HepG2 (cell line): ENCODE data around the gene GPC6. TPM values are rescaled to one million over a fixed set of nuclear protein-coding genes. Genes with fewer than 3 reads are reported as not detected.

Experiments used
- LCORL ChIP-seq, 2 experiments: fragments of 450-650 bp in 1 of 2; sonication (generic) in 1 of 2; formaldehyde crosslinking in 1 of 2; IDR thresholded peaks; 2 replicates each; pipeline versions ENCODE4 v1.5.0 to v1.6.1; 2017 to 2020; ENCODE audit warnings: antibody characterized with exemption in 1 of 2, missing genetic modification reagents in 1 of 2
- MLLT10 ChIP-seq: sonication (generic); formaldehyde crosslinking; IDR thresholded peaks from 2 replicates; pipeline ENCODE4 v1.4.0; 2020; ENCODE audit warnings: missing genetic modification reagents
- MYC ChIP-seq: sonication (generic); formaldehyde crosslinking; IDR thresholded peaks from 2 replicates; pipeline ENCODE4 v1.9.0; 2021; ENCODE audit warnings: missing genetic modification reagents, borderline replicate concordance
- NFYB ChIP-seq: sonication (generic); formaldehyde crosslinking; IDR thresholded peaks from 2 replicates; pipeline ENCODE4 v1.4.0; 2020; ENCODE audit warnings: missing genetic modification reagents
- SALL1 ChIP-seq: sonication (generic); formaldehyde crosslinking; IDR thresholded peaks from 2 replicates; pipeline ENCODE4 v1.8.0; 2022; ENCODE audit warnings: mild to moderate bottlenecking, missing genetic modification reagents
- SALL2 ChIP-seq: sonication (generic); formaldehyde crosslinking; IDR thresholded peaks from 2 replicates; pipeline ENCODE4 v1.8.1; 2023; ENCODE audit warnings: mild to moderate bottlenecking, missing genetic modification reagents, inconsistent platforms
- TBX2 ChIP-seq: sonication (generic); formaldehyde crosslinking; IDR thresholded peaks from 2 replicates; pipeline ENCODE4 v1.5.0; 2020; ENCODE audit warnings: missing genetic modification reagents, mild to moderate bottlenecking, borderline replicate concordance
- TSC22D2 ChIP-seq: sonication (generic); formaldehyde crosslinking; IDR thresholded peaks from 2 replicates; pipeline ENCODE4 v1.5.1; 2020; ENCODE audit warnings: missing genetic modification reagents, mild to moderate bottlenecking, borderline replicate concordance
- ZBTB20 ChIP-seq: sonication (generic); formaldehyde crosslinking; IDR thresholded peaks from 2 replicates; pipeline ENCODE4 v1.8.1; 2023; ENCODE audit warnings: missing genetic modification reagents, low read depth, mild to moderate bottlenecking, borderline replicate concordance
- ZNF263 ChIP-seq: sonication (generic); formaldehyde crosslinking; IDR thresholded peaks from 2 replicates; pipeline ENCODE4 v1.4.0; 2020; ENCODE audit warnings: missing genetic modification reagents
- ZNF569 ChIP-seq: sonication (generic); formaldehyde crosslinking; IDR thresholded peaks from 2 replicates; pipeline ENCODE4 v1.5.0; 2020; ENCODE audit warnings: mild to moderate bottlenecking, missing genetic modification reagents, moderate library complexity, borderline replicate concordance
- ZNF605 ChIP-seq: sonication (generic); formaldehyde crosslinking; IDR thresholded peaks from 2 replicates; pipeline ENCODE4 v1.8.0; 2022; ENCODE audit warnings: mild to moderate bottlenecking, missing genetic modification reagents
- ZNF746 ChIP-seq: sonication (generic); formaldehyde crosslinking; IDR thresholded peaks from 2 replicates; pipeline ENCODE4 v1.8.0; 2022; ENCODE audit warnings: mild to moderate bottlenecking, missing genetic modification reagents
- ZNF766 ChIP-seq: sonication (generic); formaldehyde crosslinking; IDR thresholded peaks from 2 replicates; pipeline ENCODE4 v1.5.0; 2020; ENCODE audit warnings: missing genetic modification reagents, borderline replicate concordance
- ZNF780A ChIP-seq: sonication (generic); formaldehyde crosslinking; IDR thresholded peaks from 2 replicates; pipeline ENCODE4 v1.8.0; 2022; ENCODE audit warnings: mild to moderate bottlenecking, missing genetic modification reagents, moderate library complexity
- ZNF788 ChIP-seq: sonication (generic); formaldehyde crosslinking; IDR thresholded peaks from 2 replicates; pipeline ENCODE4 v1.5.0; 2020; ENCODE audit warnings: mild to moderate bottlenecking, missing genetic modification reagents, borderline replicate concordance
- ZNF883 ChIP-seq: sonication (generic); formaldehyde crosslinking; IDR thresholded peaks from 2 replicates; pipeline ENCODE4 v1.5.1; 2020; ENCODE audit warnings: mild to moderate bottlenecking, missing genetic modification reagents; ENCODE audit errors: not compliant biosample characterization
- polyA plus RNA-seq, 8 experiments: library from polyadenylated mRNA; depleted of rRNA in 3 of 8; stranded (reverse) in 7 of 8; unstranded in 1 of 8; fragments of >200 nt; fragmentation: Illumina TruSeq in 4 of 8; extraction: Trizol in 4 of 8; gene quantifications; 2 replicates each; pipeline versions ENCODE4 v1.2.1 to v1.2.3, GENCODE V29; 2011 to 2016; ENCODE audit warnings: low read depth in 4 of 8, missing spikeins in 1 of 8, mixed read lengths in 1 of 8; ENCODE audit not compliant: insufficient read depth in 1 of 8
- total RNA-seq, 5 experiments: library from RNA; depleted of rRNA; stranded (reverse); fragments of >200 nt; fragmentation: Illumina TruSeq; extraction: Trizol; gene quantifications; 2 replicates each; pipeline ENCODE4 v1.2.3, GENCODE V29; 2016; ENCODE audit warnings: low read depth in 1 of 5
- TF ChIP-seq, protein P1 (sequence below): sonication (generic); formaldehyde crosslinking; conservative IDR thresholded peaks from 2 replicates; pipeline ENCODE4 v1.4.0; 2020; ENCODE audit warnings: missing genetic modification reagents
- TF ChIP-seq, protein P2 (sequence below): sonication (generic); formaldehyde crosslinking; IDR thresholded peaks from 2 replicates; pipeline ENCODE4 v1.4.0; 2020; ENCODE audit warnings: missing genetic modification reagents
- TF ChIP-seq, protein P3 (sequence below): IDR thresholded peaks from 2 replicates; pipeline ENCODE4 v1.6.1; 2016; ENCODE audit warnings: missing biosample characterization, missing genetic modification reagents, low read depth
- TF ChIP-seq, protein P4 (sequence below): sonication (generic); formaldehyde crosslinking; IDR thresholded peaks from 2 replicates; pipeline ENCODE4 v1.8.0; 2022; ENCODE audit warnings: low read depth, missing genetic modification reagents
- TF ChIP-seq, protein P5 (sequence below): sonication (generic); formaldehyde crosslinking; IDR thresholded peaks from 2 replicates; pipeline ENCODE4 v1.4.0; 2020; ENCODE audit warnings: missing genetic modification reagents
- TF ChIP-seq, protein P6 (sequence below): IDR thresholded peaks from 2 replicates; pipeline ENCODE4 v1.6.1; 2018; ENCODE audit warnings: missing genetic modification reagents

Gene GPC6
- total and polyA plus RNA-seq, 2 of the 13 experiments (the other 11 are each of a cell fraction or from before 2014, with no cell fraction given), result 24.5 to 33.9 TPM

DNA sequence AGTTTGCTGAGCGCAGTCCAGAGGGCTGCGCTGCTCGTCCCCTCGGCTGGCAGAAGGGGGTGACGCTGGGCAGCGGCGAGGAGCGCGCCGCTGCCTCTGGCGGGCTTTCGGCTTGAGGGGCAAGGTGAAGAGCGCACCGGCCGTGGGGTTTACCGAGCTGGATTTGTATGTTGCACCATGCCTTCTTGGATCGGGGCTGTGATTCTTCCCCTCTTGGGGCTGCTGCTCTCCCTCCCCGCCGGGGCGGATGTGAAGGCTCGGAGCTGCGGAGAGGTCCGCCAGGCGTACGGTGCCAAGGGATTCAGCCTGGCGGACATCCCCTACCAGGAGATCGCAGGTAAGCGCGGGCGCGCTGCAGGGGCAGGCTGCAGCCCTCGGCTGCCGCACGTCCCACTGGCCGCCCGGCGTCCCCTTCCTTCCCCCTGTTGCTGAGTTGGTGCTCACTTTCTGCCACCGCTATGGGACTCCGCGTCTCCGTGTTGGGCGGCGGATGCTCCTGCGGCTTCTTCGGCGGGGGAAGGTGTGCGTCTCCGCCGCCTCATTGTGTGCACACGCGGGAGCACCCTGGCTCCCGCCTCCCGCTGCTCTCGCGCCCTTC, 772 bp downstream of the GPC6 start (continued):
- TF ChIP-seq, protein P1, sequence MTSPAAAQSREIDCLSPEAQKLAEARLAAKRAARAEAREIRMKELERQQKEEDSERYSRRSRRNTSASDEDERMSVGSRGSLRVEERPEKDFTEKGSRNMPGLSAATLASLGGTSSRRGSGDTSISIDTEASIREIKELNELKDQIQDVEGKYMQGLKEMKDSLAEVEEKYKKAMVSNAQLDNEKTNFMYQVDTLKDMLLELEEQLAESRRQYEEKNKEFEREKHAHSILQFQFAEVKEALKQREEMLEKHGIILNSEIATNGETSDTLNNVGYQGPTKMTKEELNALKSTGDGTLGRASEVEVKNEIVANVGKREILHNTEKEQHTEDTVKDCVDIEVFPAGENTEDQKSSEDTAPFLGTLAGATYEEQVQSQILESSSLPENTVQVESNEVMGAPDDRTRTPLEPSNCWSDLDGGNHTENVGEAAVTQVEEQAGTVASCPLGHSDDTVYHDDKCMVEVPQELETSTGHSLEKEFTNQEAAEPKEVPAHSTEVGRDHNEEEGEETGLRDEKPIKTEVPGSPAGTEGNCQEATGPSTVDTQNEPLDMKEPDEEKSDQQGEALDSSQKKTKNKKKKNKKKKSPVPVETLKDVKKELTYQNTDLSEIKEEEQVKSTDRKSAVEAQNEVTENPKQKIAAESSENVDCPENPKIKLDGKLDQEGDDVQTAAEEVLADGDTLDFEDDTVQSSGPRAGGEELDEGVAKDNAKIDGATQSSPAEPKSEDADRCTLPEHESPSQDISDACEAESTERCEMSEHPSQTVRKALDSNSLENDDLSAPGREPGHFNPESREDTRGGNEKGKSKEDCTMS (CRISPR knock-in tag), result no peak
- TF ChIP-seq MLLT10 (CRISPR knock-in tag) (no peak), ZBTB20 (CRISPR knock-in tag) (no peak), MYC (CRISPR knock-in tag) (peak; percentile 25; the same call in 1 of the 2 replicates), ZNF569 (CRISPR knock-in tag) (no peak), TSC22D2 (CRISPR knock-in tag) (no peak), ZNF766 (CRISPR knock-in tag) (no peak), ZNF780A (CRISPR knock-in tag) (no peak), ZNF788 (0 out of 2 replicates have a peak, but pooled peaks have one; percentile 34), ZNF746 (no peak), ZNF263 (no peak), TBX2 (CRISPR knock-in tag) (no peak), ZNF605 (no peak), SALL2 (CRISPR knock-in tag) (0 out of 2 replicates have a peak, but pooled peaks have one; percentile 6), NFYB (no peak), SALL1 (0 out of 2 replicates have a peak, but pooled peaks have one; percentile 24), LCORL (IDR thresholded peaks at IDR 0.05) (no peak), LCORL (CRISPR knock-in tag; IDR thresholded peaks at IDR 0.05) (no peak), ZNF883 (CRISPR knock-in tag) (no peak)
- TF ChIP-seq, protein P2, sequence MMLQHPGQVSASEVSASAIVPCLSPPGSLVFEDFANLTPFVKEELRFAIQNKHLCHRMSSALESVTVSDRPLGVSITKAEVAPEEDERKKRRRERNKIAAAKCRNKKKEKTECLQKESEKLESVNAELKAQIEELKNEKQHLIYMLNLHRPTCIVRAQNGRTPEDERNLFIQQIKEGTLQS (CRISPR knock-in tag), result peak; percentile 3; the same call in 1 of the 2 replicates
- TF ChIP-seq, protein P3, sequence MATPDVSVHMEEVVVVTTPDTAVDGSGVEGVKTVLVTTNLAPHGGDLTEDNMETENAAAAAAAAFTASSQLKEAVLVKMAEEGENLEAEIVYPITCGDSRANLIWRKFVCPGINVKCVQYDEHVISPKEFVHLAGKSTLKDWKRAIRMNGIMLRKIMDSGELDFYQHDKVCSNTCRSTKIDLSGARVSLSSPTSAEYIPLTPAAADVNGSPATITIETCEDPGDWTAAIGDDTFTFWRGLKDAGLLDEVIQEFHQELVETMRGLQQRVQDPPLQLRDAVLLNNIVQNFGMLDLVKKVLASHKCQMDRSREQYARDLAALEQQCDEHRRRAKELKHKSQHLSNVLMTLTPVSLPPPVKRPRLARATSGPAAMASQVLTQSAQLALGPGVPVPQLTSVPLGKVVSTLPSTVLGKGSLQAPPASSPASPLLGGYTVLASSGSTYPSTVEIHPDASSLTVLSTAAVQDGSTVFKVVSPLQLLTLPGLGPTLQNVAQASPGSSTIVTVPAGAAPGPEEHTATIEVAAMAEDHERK, result no peak
- TF ChIP-seq, protein P4, sequence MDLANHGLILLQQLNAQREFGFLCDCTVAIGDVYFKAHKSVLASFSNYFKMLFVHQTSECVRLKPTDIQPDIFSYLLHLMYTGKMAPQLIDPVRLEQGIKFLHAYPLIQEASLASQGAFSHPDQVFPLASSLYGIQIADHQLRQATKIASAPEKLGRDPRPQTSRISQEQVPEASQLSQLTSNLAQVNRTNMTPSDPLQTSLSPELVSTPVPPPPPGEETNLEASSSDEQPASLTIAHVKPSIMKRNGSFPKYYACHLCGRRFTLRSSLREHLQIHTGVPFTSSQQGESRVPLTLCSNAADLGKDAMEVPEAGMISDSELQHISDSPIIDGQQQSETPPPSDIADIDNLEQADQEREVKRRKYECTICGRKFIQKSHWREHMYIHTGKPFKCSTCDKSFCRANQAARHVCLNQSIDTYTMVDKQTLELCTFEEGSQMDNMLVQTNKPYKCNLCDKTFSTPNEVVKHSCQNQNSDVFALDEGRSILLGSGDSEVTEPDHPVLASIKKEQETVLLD, result 0 out of 2 replicates have a peak, but pooled peaks have one; percentile 27
- TF ChIP-seq, protein P5, sequence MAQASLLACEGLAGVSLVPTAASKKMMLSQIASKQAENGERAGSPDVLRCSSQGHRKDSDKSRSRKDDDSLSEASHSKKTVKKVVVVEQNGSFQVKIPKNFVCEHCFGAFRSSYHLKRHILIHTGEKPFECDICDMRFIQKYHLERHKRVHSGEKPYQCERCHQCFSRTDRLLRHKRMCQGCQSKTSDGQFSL, result no peak
- TF ChIP-seq, protein P6, sequence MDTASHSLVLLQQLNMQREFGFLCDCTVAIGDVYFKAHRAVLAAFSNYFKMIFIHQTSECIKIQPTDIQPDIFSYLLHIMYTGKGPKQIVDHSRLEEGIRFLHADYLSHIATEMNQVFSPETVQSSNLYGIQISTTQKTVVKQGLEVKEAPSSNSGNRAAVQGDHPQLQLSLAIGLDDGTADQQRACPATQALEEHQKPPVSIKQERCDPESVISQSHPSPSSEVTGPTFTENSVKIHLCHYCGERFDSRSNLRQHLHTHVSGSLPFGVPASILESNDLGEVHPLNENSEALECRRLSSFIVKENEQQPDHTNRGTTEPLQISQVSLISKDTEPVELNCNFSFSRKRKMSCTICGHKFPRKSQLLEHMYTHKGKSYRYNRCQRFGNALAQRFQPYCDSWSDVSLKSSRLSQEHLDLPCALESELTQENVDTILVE (CRISPR knock-in tag), result no peak
